HepG2 (cell line): ENCODE data around the gene BRAP. TPM values are rescaled to one million over a fixed set of nuclear protein-coding genes. Genes with fewer than 3 reads are reported as not detected.

Experiments used
- ATF6 ChIP-seq: sonication (generic); formaldehyde crosslinking; conservative IDR thresholded peaks from 2 replicates; pipeline ENCODE4 v1.4.0; 2020; ENCODE audit warnings: missing genetic modification reagents
- ELF1 ChIP-seq: sonication (generic); formaldehyde crosslinking; IDR thresholded peaks from 2 replicates; pipeline ENCODE4 v1.4.0; 2020; ENCODE audit warnings: missing genetic modification reagents
- FOSL1 ChIP-seq: sonication (generic); formaldehyde crosslinking; IDR thresholded peaks from 2 replicates; pipeline ENCODE4 v1.9.0; 2021; ENCODE audit warnings: missing genetic modification reagents, borderline replicate concordance
- GATAD2A ChIP-seq: IDR thresholded peaks from 2 replicates; pipeline ENCODE4 v1.6.1; 2016
- KDM1A ChIP-seq: IDR thresholded peaks from 2 replicates; pipeline ENCODE4 v1.6.1; 2016; ENCODE audit warnings: missing compliant biosample characterization
- MATR3 ChIP-seq: sonication (generic); formaldehyde crosslinking; IDR thresholded peaks from 2 replicates; pipeline ENCODE4 v1.4.0; 2020; ENCODE audit warnings: missing genetic modification reagents
- MAZ ChIP-seq, 2 experiments: sonication (generic) in 1 of 2; formaldehyde crosslinking in 1 of 2; IDR thresholded peaks; 2 replicates each; pipeline versions ENCODE4 v1.5.0 to v1.6.1; 2012 to 2020; ENCODE audit warnings: low read depth in 2 of 2, mild to moderate bottlenecking in 2 of 2, borderline replicate concordance in 1 of 2, improper control_type of control experiment in 1 of 2, low read length in 1 of 2, missing genetic modification reagents in 1 of 2, moderate library complexity in 1 of 2
- MIXL1 ChIP-seq: IDR thresholded peaks from 2 replicates; pipeline ENCODE4 v1.6.1; 2016
- PHF21A ChIP-seq: sonication (generic); formaldehyde crosslinking; IDR thresholded peaks from 2 replicates; pipeline ENCODE4 v1.5.0; 2020; ENCODE audit warnings: mild to moderate bottlenecking, missing genetic modification reagents
- PTBP1 ChIP-seq: fragments of 200-400 bp; formaldehyde crosslinking; IDR thresholded peaks from 2 replicates; pipeline ENCODE4 v1.6.1; 2018; ENCODE audit warnings: low read length, low read depth; ENCODE audit not compliant: poor library complexity, severe bottlenecking
- SRSF9 ChIP-seq: fragments of 200-400 bp; formaldehyde crosslinking; IDR thresholded peaks from 2 replicates; pipeline ENCODE4 v1.6.1; 2018; ENCODE audit warnings: borderline replicate concordance, mild to moderate bottlenecking, low read depth, low read length; ENCODE audit not compliant: insufficient read depth, poor library complexity, severe bottlenecking
- SYNCRIP ChIP-seq: fragments of 200-400 bp; formaldehyde crosslinking; IDR thresholded peaks from 2 replicates; pipeline ENCODE4 v1.6.1; 2018; ENCODE audit warnings: mild to moderate bottlenecking, low read depth, low read length; ENCODE audit not compliant: insufficient read depth
- ZBTB20 ChIP-seq: sonication (generic); formaldehyde crosslinking; IDR thresholded peaks from 2 replicates; pipeline ENCODE4 v1.8.1; 2023; ENCODE audit warnings: missing genetic modification reagents, low read depth, mild to moderate bottlenecking, borderline replicate concordance
- ZNF205 ChIP-seq: IDR thresholded peaks from 2 replicates; pipeline ENCODE4 v1.6.1; 2018; ENCODE audit warnings: missing biosample characterization, missing genetic modification reagents
- ZNF225 ChIP-seq: sonication (generic); formaldehyde crosslinking; IDR thresholded peaks from 2 replicates; pipeline ENCODE4 v1.4.0; 2020; ENCODE audit warnings: mild to moderate bottlenecking, missing genetic modification reagents
- ZNF484 ChIP-seq: sonication (generic); formaldehyde crosslinking; IDR thresholded peaks from 2 replicates; pipeline ENCODE4 v1.5.1; 2020; ENCODE audit warnings: mild to moderate bottlenecking, low read depth, missing genetic modification reagents, borderline replicate concordance
- ZNF761 ChIP-seq: sonication (generic); formaldehyde crosslinking; conservative IDR thresholded peaks from 2 replicates; pipeline ENCODE4 v1.4.0; 2020; ENCODE audit warnings: mild to moderate bottlenecking, missing genetic modification reagents
- polyA plus RNA-seq, 8 experiments: library from polyadenylated mRNA; depleted of rRNA in 3 of 8; stranded (reverse) in 7 of 8; unstranded in 1 of 8; fragments of >200 nt; fragmentation: Illumina TruSeq in 4 of 8; extraction: Trizol in 4 of 8; gene quantifications; 2 replicates each; pipeline versions ENCODE4 v1.2.1 to v1.2.3, GENCODE V29; 2011 to 2016; ENCODE audit warnings: low read depth in 4 of 8, missing spikeins in 1 of 8, mixed read lengths in 1 of 8; ENCODE audit not compliant: insufficient read depth in 1 of 8
- total RNA-seq, 5 experiments: library from RNA; depleted of rRNA; stranded (reverse); fragments of >200 nt; fragmentation: Illumina TruSeq; extraction: Trizol; gene quantifications; 2 replicates each; pipeline ENCODE4 v1.2.3, GENCODE V29; 2016; ENCODE audit warnings: low read depth in 1 of 5
- TF ChIP-seq, protein P1 (sequence below): sonication (generic); formaldehyde crosslinking; IDR thresholded peaks from 2 replicates; pipeline ENCODE4 v1.4.0; 2020; ENCODE audit warnings: mild to moderate bottlenecking, missing genetic modification reagents
- TF ChIP-seq, protein P2 (sequence below): sonication (generic); formaldehyde crosslinking; IDR thresholded peaks from 2 replicates; pipeline ENCODE4 v1.4.0; 2020; ENCODE audit warnings: mild to moderate bottlenecking, missing genetic modification reagents

BRAP gene
- total and polyA plus RNA-seq, 2 of the 13 experiments (the other 11 are each of a cell fraction or from before 2014, with no cell fraction given), result 8.1 to 15.4 TPM

DNA sequence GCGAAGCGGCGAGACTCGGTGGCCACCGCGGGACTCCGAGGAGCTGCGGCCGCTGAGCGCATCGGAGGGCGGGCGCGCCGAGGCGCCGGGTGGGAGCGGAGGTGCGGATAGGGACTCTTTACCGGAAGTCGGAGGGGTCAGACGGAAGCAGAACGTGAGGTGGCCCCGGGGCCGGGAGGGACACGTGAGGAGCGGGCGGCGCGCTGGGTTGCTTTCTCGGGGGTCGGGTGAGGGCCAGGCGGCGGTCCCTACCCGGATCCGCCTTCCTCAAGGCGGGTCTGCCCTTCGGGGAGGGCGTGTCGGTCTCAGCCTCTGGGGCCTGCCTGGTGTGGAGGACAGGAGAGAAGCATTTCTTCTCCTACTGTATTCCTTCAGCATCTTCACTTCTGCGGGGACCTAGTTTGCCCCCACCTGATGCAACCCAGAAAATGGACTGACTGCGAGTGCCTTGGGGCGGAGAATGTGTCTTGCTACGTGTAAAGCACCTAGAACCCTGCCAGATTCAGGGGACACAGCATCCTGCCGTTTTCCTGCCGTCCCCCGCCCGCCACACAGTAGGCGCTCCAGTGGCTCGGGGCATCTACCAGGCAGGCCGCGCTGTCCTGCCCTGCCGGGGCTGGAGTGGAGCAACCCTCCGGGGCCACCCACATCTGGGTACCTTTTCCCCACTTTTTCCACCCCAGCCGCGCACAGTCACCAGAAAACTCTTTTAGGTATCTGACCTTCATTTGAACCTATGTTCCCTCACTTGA lies 86.1 kb downstream of the BRAP start (continued):
- TF ChIP-seq, protein P1, sequence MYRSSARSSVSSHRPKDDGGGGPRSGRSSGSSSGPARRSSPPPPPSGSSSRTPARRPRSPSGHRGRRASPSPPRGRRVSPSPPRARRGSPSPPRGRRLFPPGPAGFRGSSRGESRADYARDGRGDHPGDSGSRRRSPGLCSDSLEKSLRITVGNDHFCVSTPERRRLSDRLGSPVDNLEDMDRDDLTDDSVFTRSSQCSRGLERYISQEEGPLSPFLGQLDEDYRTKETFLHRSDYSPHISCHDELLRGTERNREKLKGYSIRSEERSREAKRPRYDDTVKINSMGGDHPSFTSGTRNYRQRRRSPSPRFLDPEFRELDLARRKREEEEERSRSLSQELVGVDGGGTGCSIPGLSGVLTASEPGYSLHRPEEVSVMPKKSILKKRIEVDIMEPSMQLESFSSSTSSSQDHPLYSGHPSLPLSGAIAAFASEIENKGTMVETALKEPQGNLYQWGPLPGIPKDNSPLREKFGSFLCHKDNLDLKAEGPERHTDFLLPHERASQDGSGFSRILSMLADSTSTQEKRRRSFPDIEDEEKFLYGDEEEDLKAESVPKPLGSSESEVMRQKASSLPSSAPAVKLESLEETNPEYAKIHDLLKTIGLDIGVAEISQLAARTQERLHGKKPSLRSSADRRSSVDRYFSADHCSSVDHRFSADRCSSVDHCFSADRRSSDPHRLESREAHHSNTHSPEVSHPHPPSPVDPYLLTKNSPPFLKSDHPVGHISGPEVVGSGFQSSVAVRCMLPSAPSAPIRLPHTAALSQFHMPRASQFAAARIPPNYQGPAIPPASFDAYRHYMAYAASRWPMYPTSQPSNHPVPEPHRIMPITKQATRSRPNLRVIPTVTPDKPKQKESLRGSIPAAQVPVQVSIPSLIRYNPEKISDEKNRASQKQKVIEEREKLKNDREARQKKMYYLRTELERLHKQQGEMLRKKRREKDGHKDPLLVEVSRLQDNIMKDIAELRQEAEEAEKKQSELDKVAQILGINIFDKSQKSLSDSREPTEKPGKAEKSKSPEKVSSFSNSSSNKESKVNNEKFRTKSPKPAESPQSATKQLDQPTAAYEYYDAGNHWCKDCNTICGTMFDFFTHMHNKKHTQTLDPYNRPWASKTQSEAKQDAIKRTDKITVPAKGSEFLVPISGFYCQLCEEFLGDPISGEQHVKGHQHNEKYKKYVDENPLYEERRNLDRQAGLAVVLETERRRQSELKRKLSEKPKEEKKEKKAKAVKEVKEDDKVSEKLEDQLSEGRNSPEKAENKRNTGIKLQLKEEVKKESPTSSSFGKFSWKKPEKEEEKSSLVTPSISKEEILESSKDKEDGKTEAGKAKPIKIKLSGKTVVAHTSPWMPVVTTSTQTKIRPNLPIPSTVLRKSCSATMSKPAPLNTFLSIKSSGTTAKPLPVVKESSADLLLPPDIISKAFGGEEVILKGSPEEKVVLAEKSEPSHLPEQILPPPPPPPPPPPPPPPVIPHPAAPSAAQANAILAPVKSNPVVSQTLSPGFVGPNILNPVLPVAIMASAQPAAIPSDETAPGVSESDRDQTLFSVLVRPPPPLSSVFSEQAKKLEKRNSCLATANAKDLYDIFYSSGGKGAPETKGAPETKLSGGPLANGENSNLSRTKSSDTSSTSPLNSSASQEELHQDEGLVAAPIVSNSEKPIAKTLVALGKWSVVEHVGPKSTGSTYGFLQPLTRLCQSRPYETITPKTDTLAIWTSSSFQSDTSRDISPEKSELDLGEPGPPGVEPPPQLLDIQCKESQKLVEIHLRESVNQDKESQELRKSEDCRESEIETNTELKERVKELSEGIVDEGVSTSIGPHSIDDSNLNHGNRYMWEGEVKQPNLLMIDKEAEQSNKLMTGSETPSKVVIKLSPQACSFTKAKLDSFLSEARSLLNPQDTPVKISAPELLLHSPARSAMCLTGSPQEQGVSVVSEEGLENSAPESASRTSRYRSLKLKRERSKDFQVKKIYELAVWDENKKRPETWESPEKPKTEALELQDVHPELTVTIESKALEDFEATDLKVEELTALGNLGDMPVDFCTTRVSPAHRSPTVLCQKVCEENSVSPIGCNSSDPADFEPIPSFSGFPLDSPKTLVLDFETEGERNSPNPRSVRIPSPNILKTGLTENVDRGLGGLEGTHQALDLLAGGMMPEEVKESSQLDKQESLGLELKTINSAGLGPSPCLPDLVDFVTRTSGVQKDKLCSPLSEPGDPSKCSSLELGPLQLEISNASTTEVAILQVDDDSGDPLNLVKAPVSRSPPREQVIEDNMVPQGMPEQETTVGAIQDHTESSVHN (CRISPR knock-in tag), result no peak
- TF ChIP-seq SRSF9 (no peak), ZNF225 (CRISPR knock-in tag) (peak; percentile 65; the same call in 1 of the 2 replicates), ZBTB20 (CRISPR knock-in tag) (peak; percentile 35; the same call in 1 of the 2 replicates), KDM1A (CRISPR knock-in tag) (no peak), GATAD2A (CRISPR knock-in tag) (0 out of 2 replicates have a peak, but pooled peaks have one; percentile 12), ZNF761 (CRISPR knock-in tag) (0 out of 2 replicates have a peak, but pooled peaks have one; percentile 32), ZNF205 (CRISPR knock-in tag) (no peak; the same call in 1 of the 2 replicates), ELF1 (CRISPR knock-in tag) (peak; percentile 41), PTBP1 (no peak), PHF21A (CRISPR knock-in tag) (peak; percentile 37; the same call in 1 of the 2 replicates), MAZ (IDR thresholded peaks at IDR 0.05; ENCODE audit: borderline replicate concordance, low read depth, low read length) (peak; percentile 88), MAZ (CRISPR knock-in tag; IDR thresholded peaks at IDR 0.05; ENCODE audit: low read depth) (peak; percentile 93), ATF6 (CRISPR knock-in tag) (no peak), SYNCRIP (no peak), MATR3 (CRISPR knock-in tag) (no peak), MIXL1 (CRISPR knock-in tag) (no peak), ZNF484 (no peak), FOSL1 (CRISPR knock-in tag) (no peak)
- TF ChIP-seq, protein P2, sequence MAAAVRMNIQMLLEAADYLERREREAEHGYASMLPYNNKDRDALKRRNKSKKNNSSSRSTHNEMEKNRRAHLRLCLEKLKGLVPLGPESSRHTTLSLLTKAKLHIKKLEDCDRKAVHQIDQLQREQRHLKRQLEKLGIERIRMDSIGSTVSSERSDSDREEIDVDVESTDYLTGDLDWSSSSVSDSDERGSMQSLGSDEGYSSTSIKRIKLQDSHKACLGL (CRISPR knock-in tag), result peak; percentile 68
